Measurements from ENCODE around the gene STIM2.

Gene STIM2

GRCh38 chr4:26850528-26850927 lies 10.1 kb upstream of the STIM2 start:
- in situ Hi-C loops (cut with MboI; ENCODE audit: low pct_unique_long_range_greater_than_20kb, low sequenced_read_pairs, unreplicated experiment), result no loop called here
- DNase-seq (ENCODE audit: low spot score), result no peak
- TF ChIP-seq CTCF (IDR thresholded peaks at IDR 0.05; ENCODE audit: extremely low read depth, insufficient read depth, missing control alignments), result no peak

GRCh38 chr4:26851129-26851528 lies 9.5 kb upstream of the STIM2 start:
- DNase-seq (ENCODE audit: low spot score), result no peak
- in situ Hi-C loops (cut with MboI; ENCODE audit: low pct_unique_long_range_greater_than_20kb, low sequenced_read_pairs, unreplicated experiment), result no loop called here
- no peak for TF ChIP-seq CTCF (IDR thresholded peaks at IDR 0.05; ENCODE audit: extremely low read depth, insufficient read depth, missing control alignments)

GRCh38 chr4:26854701-26855100 lies 5.9 kb upstream of the STIM2 start:
- in situ Hi-C loops (cut with MboI; ENCODE audit: low pct_unique_long_range_greater_than_20kb, low sequenced_read_pairs, unreplicated experiment), result no loop called here
- TF ChIP-seq CTCF (IDR thresholded peaks at IDR 0.05; ENCODE audit: extremely low read depth, insufficient read depth, missing control alignments), result no peak
- DNase-seq (ENCODE audit: low spot score), result no peak

- in situ Hi-C loops (cut with MboI; ENCODE audit: low pct_unique_long_range_greater_than_20kb, low sequenced_read_pairs, unreplicated experiment), result no loop called here
- no peak for TF ChIP-seq CTCF (IDR thresholded peaks at IDR 0.05; ENCODE audit: extremely low read depth, insufficient read depth, missing control alignments)
- DNase-seq (ENCODE audit: low spot score), result no peak
Measured at GRCh38 chr4:26856906-26857277, 3.7 kb upstream of the STIM2 start.

- DNase-seq (ENCODE audit: low spot score), result peak; percentile 91
- in situ Hi-C loops (cut with MboI; ENCODE audit: low pct_unique_long_range_greater_than_20kb, low sequenced_read_pairs, unreplicated experiment), result no loop called here
- no peak for TF ChIP-seq CTCF (IDR thresholded peaks at IDR 0.05; ENCODE audit: extremely low read depth, insufficient read depth, missing control alignments)
Measured at GRCh38 chr4:26857278-26858034, 3.2 kb upstream of the STIM2 start.

- no peak for DNase-seq (ENCODE audit: low spot score)
- TF ChIP-seq CTCF (IDR thresholded peaks at IDR 0.05; ENCODE audit: extremely low read depth, insufficient read depth, missing control alignments), result no peak
- in situ Hi-C loops (cut with MboI; ENCODE audit: low pct_unique_long_range_greater_than_20kb, low sequenced_read_pairs, unreplicated experiment), result no loop called here
Measured at GRCh38 chr4:26858035-26858918, 2.4 kb upstream of the STIM2 start.

Data from GM13977 (cell line).